Thoracic aorta (tissue), 2 donors: Measurements from ENCODE around the gene RPL13. TPM values are rescaled to one million over a fixed set of nuclear protein-coding genes. Genes with fewer than 3 reads are reported as not detected.

Experiments
- ATAC-seq: fragments of 150-250 bp; one replicate; pipeline ENCODE4 v1.8.0; 2017; ENCODE audit warnings: low read depth; ENCODE audit not compliant: insufficient number of reproducible peaks, low FRiP score
- DNase-seq: peaks from one replicate; pipeline ENCODE4 v3.0.0-alpha.2; 2020; ENCODE audit warnings: low spot score
- H3K27ac ChIP-seq, 2 donors: fragments of 200-600 bp; sonication (generic); 1 replicate in 1 of 2; 2 replicates in 1 of 2; pipeline ENCODE4 v1.5.1; 2016; ENCODE audit warnings: mild to moderate bottlenecking in 2 of 2, moderate library complexity in 2 of 2
- H3K27me3 ChIP-seq: fragments of 200-600 bp; sonication (generic); replicated peaks from 2 replicates; pipeline ENCODE4 v1.6.0; 2016; ENCODE audit warnings: mild to moderate bottlenecking; ENCODE audit not compliant: insufficient read depth
- H3K36me3 ChIP-seq: fragments of 200-600 bp; sonication (generic); one replicate; pipeline ENCODE4 v1.5.1; 2016
- H3K4me1 ChIP-seq, 2 donors: fragments of 200-600 bp; sonication (generic); 1 replicate in 1 of 2; 2 replicates in 1 of 2; pipeline versions ENCODE4 v1.5.1 to v1.6.0; 2016; ENCODE audit warnings: low read depth in 2 of 2, mild to moderate bottlenecking in 1 of 2; ENCODE audit not compliant: control insufficient read depth in 1 of 2
- H3K4me3 ChIP-seq: fragments of 200-600 bp; sonication (generic); 2 replicates; pipeline ENCODE4 v1.5.1; 2016; ENCODE audit warnings: mild to moderate bottlenecking
- H3K9me3 ChIP-seq: fragments of 200-600 bp; sonication (generic); 2 replicates; pipeline ENCODE4 v1.5.1; 2016
- CTCF ChIP-seq: fragments of 200-600 bp; sonication (generic); IDR thresholded peaks from one replicate; pipeline ENCODE4 v1.5.1; 2019; ENCODE audit warnings: antibody characterized with exemption
- total RNA-seq, 2 donors: library from RNA; depleted of rRNA; stranded (reverse); fragments of >200 nt; gene quantifications; one replicate each; pipeline versions ENCODE4 v1.1.0 to v1.2.3, GENCODE V29; 2016

RPL13 gene
- total RNA-seq, 2 donors from 2014 or later: 3,914 to 4,192 TPM

- no peak for TF ChIP-seq CTCF
- Histone ChIP-seq H3K27me3 (no peaks in the 10 kb centered on the region), H3K4me1 (peaks cover 4 to 13% of the 10 kb centered on the region in 2 donors), H3K4me3 (no peak overlapping the region), H3K27ac (no peak overlapping the region), H3K36me3 (no peaks in the 10 kb centered on the region), H3K9me3 (no peaks in the 10 kb centered on the region)
- ATAC-seq: no peak
- DNase-seq: no peak
Measured at GRCh38 chr16:89600956-89601355, 40.5 kb downstream of the RPL13 start.

GRCh38 chr16:89601906-89602272 is 41.4 kb downstream of the RPL13 start:
- H3K9me3 ChIP-seq: no peaks in the 10 kb centered on the region
- no peak overlapping the region for H3K27ac ChIP-seq
- H3K27me3 ChIP-seq: no peaks in the 10 kb centered on the region
- no peak for TF ChIP-seq CTCF
- no peaks in the 10 kb centered on the region for H3K36me3 ChIP-seq
- DNase-seq (no peak), ATAC-seq (no peak)
- peaks cover 4 to 13% of the 10 kb centered on the region in 2 donors for H3K4me1 ChIP-seq
- H3K4me3 ChIP-seq: no peak overlapping the region

- no peaks in the 10 kb centered on the region for H3K9me3 ChIP-seq
- no peak for TF ChIP-seq CTCF
- H3K27me3 ChIP-seq: no peaks in the 10 kb centered on the region
- ATAC-seq: no peak
- H3K27ac ChIP-seq: no peak overlapping the region
- peak overlapping the region; percentile 16 for H3K4me3 ChIP-seq
- H3K4me1 ChIP-seq: peaks cover 4 to 13% of the 10 kb centered on the region in 2 donors
- peak; percentile 27 for DNase-seq
- H3K36me3 ChIP-seq: no peaks in the 10 kb centered on the region
Measured at GRCh38 chr16:89602273-89602951, 41.9 kb downstream of the RPL13 start.

GRCh38 chr16:89602952-89603590 is 42.6 kb downstream of the RPL13 start:
- DNase-seq (no peak), ATAC-seq (no peak)
- no peak for TF ChIP-seq CTCF
- Histone ChIP-seq H3K4me3 (no peak overlapping the region), H3K27me3 (no peaks in the 10 kb centered on the region), H3K27ac (no peak overlapping the region), H3K4me1 (peaks cover 4 to 13% of the 10 kb centered on the region in 2 donors), H3K36me3 (no peaks in the 10 kb centered on the region), H3K9me3 (no peaks in the 10 kb centered on the region)

GRCh38 chr16:89604764-89605163 is 44.3 kb downstream of the RPL13 start:
- H3K27ac ChIP-seq: no peak overlapping the region
- no peak overlapping the region for H3K4me3 ChIP-seq
- TF ChIP-seq CTCF: no peak
- DNase-seq: no peak
- H3K4me1 ChIP-seq: peaks cover 4 to 13% of the 10 kb centered on the region in 2 donors
- no peaks in the 10 kb centered on the region for H3K27me3 ChIP-seq
- no peaks in the 10 kb centered on the region for H3K36me3 ChIP-seq
- ATAC-seq: no peak
- H3K9me3 ChIP-seq: no peaks in the 10 kb centered on the region
